SK-N-SH (cell line): Measurements from ENCODE around the gene SYAP1. TPM values are rescaled to one million over a fixed set of nuclear protein-coding genes. Genes with fewer than 3 reads are reported as not detected.

ENCODE experiments used
- CTCF ChIA-PET: fragments of 300-600, 350-600 bp; formaldehyde crosslinking; extraction: SDS; loops from one replicate; lab custom pipeline; 2021; lab: Yijun Ruan, JAX
- POLR2A ChIA-PET: fragments of 350-600 bp; sonication (Branson Sonifier 250); formaldehyde crosslinking; extraction: SDS; loops from one replicate; lab custom pipeline; 2020; ENCODE audit warnings: antibody characterized with exemption, inconsistent platforms; lab: Yijun Ruan, JAX
- DNase-seq: peaks from one replicate; pipeline ENCODE4 v3.0.0; 2012
- H2AFZ ChIP-seq: fragments of 200-600 bp; sonication (generic); 2 replicates; pipeline ENCODE4 v1.8.1; 2016; ENCODE audit warnings: antibody characterized with exemption, mild to moderate bottlenecking, low read depth
- H3F3A ChIP-seq: fragments of 200-600 bp; sonication (generic); replicated peaks from 2 replicates; pipeline ENCODE3; 2016; ENCODE audit warnings: antibody characterized with exemption, mild to moderate bottlenecking; ENCODE audit not compliant: insufficient read depth
- H3K27ac ChIP-seq, 2 experiments: fragments of 200-500 bp in 1 of 2; fragments of 200-600 bp in 1 of 2; sonication (Bioruptor generic) in 1 of 2; sonication (generic), shearing (Covaris generic) in 1 of 2; 2 replicates each; pipeline versions ENCODE4 v1.5.1 to v1.6.1; 2014 to 2016; ENCODE audit warnings: low read depth in 2 of 2, inconsistent platforms in 1 of 2, low read length in 1 of 2, mild to moderate bottlenecking in 1 of 2, mixed read lengths in 1 of 2
- H3K27me3 ChIP-seq: fragments of 200-600 bp; sonication (generic), shearing (Covaris generic); 2 replicates; pipeline ENCODE4 v1.6.1; 2016; ENCODE audit warnings: mixed run types; ENCODE audit not compliant: insufficient read depth
- H3K36me3 ChIP-seq, 2 experiments: fragments of 200-500 bp in 1 of 2; fragments of 200-600 bp in 1 of 2; sonication (Bioruptor generic) in 1 of 2; sonication (generic) in 1 of 2; replicated peaks in 1 of 2; 2 replicates each; pipeline versions ENCODE3 to v1.5.1; 2014 to 2016; ENCODE audit warnings: low read length in 1 of 2, mild to moderate bottlenecking in 1 of 2; ENCODE audit not compliant: insufficient read depth in 2 of 2, control insufficient read depth in 1 of 2
- H3K4me1 ChIP-seq, 2 experiments: fragments of 200-500 bp in 1 of 2; fragments of 200-600 bp in 1 of 2; sonication (Bioruptor generic) in 1 of 2; sonication (generic), shearing (Covaris generic) in 1 of 2; 2 replicates each; pipeline versions ENCODE4 v1.5.1 to v1.6.1; 2014 to 2016; ENCODE audit warnings: low read depth in 1 of 2, low read length in 1 of 2, mixed run types in 1 of 2; ENCODE audit not compliant: insufficient read depth in 2 of 2, control insufficient read depth in 1 of 2
- H3K4me2 ChIP-seq: fragments of 200-600 bp; sonication (generic), shearing (Covaris generic); 2 replicates; pipeline ENCODE4 v1.6.1; 2017; ENCODE audit warnings: mixed run types
- H3K4me3 ChIP-seq, 2 experiments: fragments of 200-500 bp in 1 of 2; fragments of 200-600 bp in 1 of 2; sonication (Bioruptor generic) in 1 of 2; sonication (generic), shearing (Covaris generic) in 1 of 2; 2 replicates each; pipeline versions ENCODE4 v1.5.1 to v1.8.1; 2014 to 2016; ENCODE audit warnings: low read depth in 2 of 2, inconsistent platforms in 1 of 2, low read length in 1 of 2, mild to moderate bottlenecking in 1 of 2, mixed read lengths in 1 of 2, moderate library complexity in 1 of 2
- H3K79me2 ChIP-seq: fragments of 200-600 bp; sonication (generic); 2 replicates; pipeline ENCODE4 v1.8.1; 2017; ENCODE audit warnings: mild to moderate bottlenecking; ENCODE audit not compliant: insufficient read depth
- H3K9ac ChIP-seq: fragments of 200-600 bp; sonication (generic); 2 replicates; pipeline ENCODE4 v1.6.1; 2017; ENCODE audit warnings: mixed run types
- H3K9me2 ChIP-seq: fragments of 200-600 bp; sonication (generic); 2 replicates; pipeline ENCODE4 v1.6.1; 2017; ENCODE audit warnings: mixed run types
- H3K9me3 ChIP-seq: fragments of 200-600 bp; sonication (generic); 2 replicates; pipeline ENCODE4 v1.6.1; 2017; ENCODE audit warnings: mixed run types, mild to moderate bottlenecking, moderate library complexity
- H4K20me1 ChIP-seq: fragments of 200-600 bp; sonication (generic); 2 replicates; pipeline ENCODE4 v1.6.1; 2017; ENCODE audit warnings: mild to moderate bottlenecking, mixed run types; ENCODE audit not compliant: insufficient read depth
- CHD2 ChIP-seq: fragments of 150-350 bp; IDR thresholded peaks from 2 replicates; pipeline ENCODE4 v1.6.1; 2018; ENCODE audit warnings: low read length; ENCODE audit not compliant: partially characterized antibody
- EP300 ChIP-seq, 2 experiments: IDR thresholded peaks; 2 replicates each; pipeline versions ENCODE4 v1.4.0 to v1.6.1; 2012; ENCODE audit warnings: borderline replicate concordance in 1 of 2, low read depth in 1 of 2, low read length in 1 of 2
- EZH2phosphoT487 ChIP-seq: fragments of 200-600 bp; sonication (generic); IDR thresholded peaks from 2 replicates; pipeline ENCODE4 v1.6.1; 2017; ENCODE audit warnings: low read depth, mixed run types, mild to moderate bottlenecking, antibody characterized with exemption, moderate library complexity, borderline replicate concordance
- GATA2 ChIP-seq: sonication (generic); formaldehyde crosslinking; IDR thresholded peaks from 2 replicates; pipeline ENCODE4 v1.5.0; 2020; ENCODE audit warnings: mild to moderate bottlenecking, missing genetic modification reagents
- JUND ChIP-seq: IDR thresholded peaks from 2 replicates; pipeline ENCODE4 v1.4.0; 2012
- MAX ChIP-seq: IDR thresholded peaks from 2 replicates; pipeline ENCODE4 v1.4.0; 2012; ENCODE audit warnings: low read depth
- MXI1 ChIP-seq: IDR thresholded peaks from 2 replicates; pipeline ENCODE4 v1.6.1; 2012; ENCODE audit warnings: mild to moderate bottlenecking, low read depth, low read length, improper control_type of control experiment
- NRF1 ChIP-seq: IDR thresholded peaks from 2 replicates; pipeline ENCODE4 v1.6.1; 2012; ENCODE audit warnings: low read depth, mild to moderate bottlenecking, low read length
- POLR2AphosphoS5 ChIP-seq: IDR thresholded peaks from 2 replicates; pipeline ENCODE4 v1.6.1; 2012; ENCODE audit warnings: low read depth, low read length
- TAF1 ChIP-seq: IDR thresholded peaks from 2 replicates; pipeline ENCODE4 v1.6.1; 2012; ENCODE audit warnings: low read depth, mild to moderate bottlenecking, low read length, moderate library complexity, borderline replicate concordance
- TEAD4 ChIP-seq: IDR thresholded peaks from 2 replicates; pipeline ENCODE4 v1.4.0; 2012; ENCODE audit warnings: mild to moderate bottlenecking, borderline replicate concordance; ENCODE audit not compliant: insufficient read depth
- USF2 ChIP-seq: fragments of 150-350 bp; IDR thresholded peaks from 2 replicates; pipeline ENCODE4 v1.6.1; 2017; ENCODE audit warnings: antibody characterized with exemption, low read length, low read depth, borderline replicate concordance
- WGBS: methylation state at CpG from one replicate; pipeline ENCODE4 v1.1.6; 2017; ENCODE audit warnings: low lambda C conversion rate; 5-methylcytosine and 5-hydroxymethylcytosine counted together
- polyA plus RNA-seq, 3 experiments: library from polyadenylated mRNA; depleted of rRNA; stranded (reverse); fragments of >200 nt; gene quantifications; 2 replicates each; pipeline ENCODE4 v1.2.3, GENCODE V29; 2012
- TF ChIP-seq, protein P1 (sequence below): fragments of 200-600 bp; sonication (generic); IDR thresholded peaks from 2 replicates; pipeline ENCODE4 v1.6.1; 2017; ENCODE audit warnings: antibody characterized with exemption, mild to moderate bottlenecking, moderate library complexity
- TF ChIP-seq, protein P2 (sequence below): IDR thresholded peaks from 2 replicates; pipeline ENCODE4 v1.4.0; 2012; ENCODE audit warnings: low read depth, borderline replicate concordance
- TF ChIP-seq, protein P3 (sequence below): IDR thresholded peaks from 2 replicates; pipeline ENCODE4 v1.6.1; 2012; ENCODE audit warnings: mild to moderate bottlenecking, low read depth, low read length, moderate library complexity
- TF ChIP-seq, protein P4 (sequence below): fragments of 150-350 bp; IDR thresholded peaks from 2 replicates; pipeline ENCODE4 v1.6.1; 2016; ENCODE audit warnings: mild to moderate bottlenecking, low read depth, low read length

SYAP1 gene
- polyA plus RNA-seq, 1 of the 3 experiments (the other 2 are of a cell fraction): 11.9 TPM

- peaks cover 3% of the 10 kb centered on the region for H3K79me2 ChIP-seq
- H3F3A ChIP-seq: no peaks in the 10 kb centered on the region
- no peaks in the 10 kb centered on the region for H3K9me3 ChIP-seq
- no peaks in the 10 kb centered on the region for H4K20me1 ChIP-seq
- H3K4me3 ChIP-seq: no peak overlapping the region
- H3K4me1 ChIP-seq: no peaks in the 10 kb centered on the region
- POLR2A ChIA-PET: no interaction called here
- WGBS: 75% methylated on average over 3 of the region's 3 CpGs
- DNase-seq: no peak
- CTCF ChIA-PET: no interaction called here
- no peak overlapping the region for H3K27ac ChIP-seq
- no peaks in the 10 kb centered on the region for H3K9me2 ChIP-seq
- H3K27me3 ChIP-seq: no peaks in the 10 kb centered on the region
- TF ChIP-seq, protein P1, sequence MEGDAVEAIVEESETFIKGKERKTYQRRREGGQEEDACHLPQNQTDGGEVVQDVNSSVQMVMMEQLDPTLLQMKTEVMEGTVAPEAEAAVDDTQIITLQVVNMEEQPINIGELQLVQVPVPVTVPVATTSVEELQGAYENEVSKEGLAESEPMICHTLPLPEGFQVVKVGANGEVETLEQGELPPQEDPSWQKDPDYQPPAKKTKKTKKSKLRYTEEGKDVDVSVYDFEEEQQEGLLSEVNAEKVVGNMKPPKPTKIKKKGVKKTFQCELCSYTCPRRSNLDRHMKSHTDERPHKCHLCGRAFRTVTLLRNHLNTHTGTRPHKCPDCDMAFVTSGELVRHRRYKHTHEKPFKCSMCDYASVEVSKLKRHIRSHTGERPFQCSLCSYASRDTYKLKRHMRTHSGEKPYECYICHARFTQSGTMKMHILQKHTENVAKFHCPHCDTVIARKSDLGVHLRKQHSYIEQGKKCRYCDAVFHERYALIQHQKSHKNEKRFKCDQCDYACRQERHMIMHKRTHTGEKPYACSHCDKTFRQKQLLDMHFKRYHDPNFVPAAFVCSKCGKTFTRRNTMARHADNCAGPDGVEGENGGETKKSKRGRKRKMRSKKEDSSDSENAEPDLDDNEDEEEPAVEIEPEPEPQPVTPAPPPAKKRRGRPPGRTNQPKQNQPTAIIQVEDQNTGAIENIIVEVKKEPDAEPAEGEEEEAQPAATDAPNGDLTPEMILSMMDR: no peak
- TF ChIP-seq GATA2 (CRISPR knock-in tag) (no peak), TEAD4 (no peak), USF2 (no peak), EZH2phosphoT487 (no peak), MXI1 (no peak), TAF1 (no peak), EP300 (IDR thresholded peaks at IDR 0.05; ENCODE audit: borderline replicate concordance in 1 of 2, low read depth in 1 of 2, low read length in 1 of 2) (no peak), CHD2 (no peak), POLR2AphosphoS5 (no peak), NRF1 (no peak), JUND (no peak), MAX (no peak)
- TF ChIP-seq, protein P2, sequence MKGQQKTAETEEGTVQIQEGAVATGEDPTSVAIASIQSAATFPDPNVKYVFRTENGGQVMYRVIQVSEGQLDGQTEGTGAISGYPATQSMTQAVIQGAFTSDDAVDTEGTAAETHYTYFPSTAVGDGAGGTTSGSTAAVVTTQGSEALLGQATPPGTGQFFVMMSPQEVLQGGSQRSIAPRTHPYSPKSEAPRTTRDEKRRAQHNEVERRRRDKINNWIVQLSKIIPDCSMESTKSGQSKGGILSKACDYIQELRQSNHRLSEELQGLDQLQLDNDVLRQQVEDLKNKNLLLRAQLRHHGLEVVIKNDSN: no peak
- TF ChIP-seq, protein P3, sequence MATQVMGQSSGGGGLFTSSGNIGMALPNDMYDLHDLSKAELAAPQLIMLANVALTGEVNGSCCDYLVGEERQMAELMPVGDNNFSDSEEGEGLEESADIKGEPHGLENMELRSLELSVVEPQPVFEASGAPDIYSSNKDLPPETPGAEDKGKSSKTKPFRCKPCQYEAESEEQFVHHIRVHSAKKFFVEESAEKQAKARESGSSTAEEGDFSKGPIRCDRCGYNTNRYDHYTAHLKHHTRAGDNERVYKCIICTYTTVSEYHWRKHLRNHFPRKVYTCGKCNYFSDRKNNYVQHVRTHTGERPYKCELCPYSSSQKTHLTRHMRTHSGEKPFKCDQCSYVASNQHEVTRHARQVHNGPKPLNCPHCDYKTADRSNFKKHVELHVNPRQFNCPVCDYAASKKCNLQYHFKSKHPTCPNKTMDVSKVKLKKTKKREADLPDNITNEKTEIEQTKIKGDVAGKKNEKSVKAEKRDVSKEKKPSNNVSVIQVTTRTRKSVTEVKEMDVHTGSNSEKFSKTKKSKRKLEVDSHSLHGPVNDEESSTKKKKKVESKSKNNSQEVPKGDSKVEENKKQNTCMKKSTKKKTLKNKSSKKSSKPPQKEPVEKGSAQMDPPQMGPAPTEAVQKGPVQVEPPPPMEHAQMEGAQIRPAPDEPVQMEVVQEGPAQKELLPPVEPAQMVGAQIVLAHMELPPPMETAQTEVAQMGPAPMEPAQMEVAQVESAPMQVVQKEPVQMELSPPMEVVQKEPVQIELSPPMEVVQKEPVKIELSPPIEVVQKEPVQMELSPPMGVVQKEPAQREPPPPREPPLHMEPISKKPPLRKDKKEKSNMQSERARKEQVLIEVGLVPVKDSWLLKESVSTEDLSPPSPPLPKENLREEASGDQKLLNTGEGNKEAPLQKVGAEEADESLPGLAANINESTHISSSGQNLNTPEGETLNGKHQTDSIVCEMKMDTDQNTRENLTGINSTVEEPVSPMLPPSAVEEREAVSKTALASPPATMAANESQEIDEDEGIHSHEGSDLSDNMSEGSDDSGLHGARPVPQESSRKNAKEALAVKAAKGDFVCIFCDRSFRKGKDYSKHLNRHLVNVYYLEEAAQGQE: no peak
- TF ChIP-seq, protein P4, sequence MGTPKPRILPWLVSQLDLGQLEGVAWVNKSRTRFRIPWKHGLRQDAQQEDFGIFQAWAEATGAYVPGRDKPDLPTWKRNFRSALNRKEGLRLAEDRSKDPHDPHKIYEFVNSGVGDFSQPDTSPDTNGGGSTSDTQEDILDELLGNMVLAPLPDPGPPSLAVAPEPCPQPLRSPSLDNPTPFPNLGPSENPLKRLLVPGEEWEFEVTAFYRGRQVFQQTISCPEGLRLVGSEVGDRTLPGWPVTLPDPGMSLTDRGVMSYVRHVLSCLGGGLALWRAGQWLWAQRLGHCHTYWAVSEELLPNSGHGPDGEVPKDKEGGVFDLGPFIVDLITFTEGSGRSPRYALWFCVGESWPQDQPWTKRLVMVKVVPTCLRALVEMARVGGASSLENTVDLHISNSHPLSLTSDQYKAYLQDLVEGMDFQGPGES: no peak
- TF ChIP-seq, all 33 proteins: peak for 0
- peaks cover 0 to 18% of the 10 kb centered on the region in 2 experiments for H3K36me3 ChIP-seq
- H2AFZ ChIP-seq: no peak overlapping the region
- H3K9ac ChIP-seq: no peak overlapping the region
- H3K4me2 ChIP-seq: no peak overlapping the region
Observed at GRCh38 chrX:16705370-16705769, 14.0 kb upstream of the SYAP1 start.
